ENCODE measurements around the gene TBX4.
A peak's percentile ranks its signal among the peaks of the same experiment; 100 is the strongest.

The TBX4 gene

GRCh38 chr17:61485067-61485775, 33.0 kb downstream of the TBX4 start:
- Histone ChIP-seq H3K27ac (no peak overlapping the region), H3K36me3 (no peaks in the 10 kb centered on the region), H3K27me3 (ENCODE audit: insufficient read depth, low read depth, severe bottlenecking) (no peaks in the 10 kb centered on the region), H3K4me3 (ENCODE audit: low read depth, low read length) (no peak overlapping the region), H3K9me3 (ENCODE audit: severe bottlenecking) (no peaks in the 10 kb centered on the region)
- DNase-seq = no peak
- TF ChIP-seq CTCF (IDR thresholded peaks at IDR 0.05; ENCODE audit: low read depth, low read length) = no peak

GRCh38 chr17:61486135-61487120, 34.2 kb downstream of the TBX4 start:
- Histone ChIP-seq H3K36me3 (no peaks in the 10 kb centered on the region), H3K9me3 (ENCODE audit: severe bottlenecking) (no peaks in the 10 kb centered on the region), H3K27ac (no peak overlapping the region), H3K4me3 (ENCODE audit: low read depth, low read length) (no peak overlapping the region), H3K27me3 (ENCODE audit: insufficient read depth, low read depth, severe bottlenecking) (no peaks in the 10 kb centered on the region)
- TF ChIP-seq CTCF (IDR thresholded peaks at IDR 0.05; ENCODE audit: low read depth, low read length) = no peak
- DNase-seq = peak; percentile 10

- H3K36me3 ChIP-seq = no peaks in the 10 kb centered on the region
- H3K27ac ChIP-seq = no peak overlapping the region
- DNase-seq = peak; percentile 6
- TF ChIP-seq CTCF (IDR thresholded peaks at IDR 0.05; ENCODE audit: low read depth, low read length) = no peak
- H3K27me3 ChIP-seq (ENCODE audit: insufficient read depth, low read depth, severe bottlenecking) = no peaks in the 10 kb centered on the region
- H3K9me3 ChIP-seq (ENCODE audit: severe bottlenecking) = no peaks in the 10 kb centered on the region
- H3K4me3 ChIP-seq (ENCODE audit: low read depth, low read length) = no peak overlapping the region
These were observed 35.2 kb downstream of the TBX4 start for GRCh38 chr17:61487161-61487988.

DNA sequence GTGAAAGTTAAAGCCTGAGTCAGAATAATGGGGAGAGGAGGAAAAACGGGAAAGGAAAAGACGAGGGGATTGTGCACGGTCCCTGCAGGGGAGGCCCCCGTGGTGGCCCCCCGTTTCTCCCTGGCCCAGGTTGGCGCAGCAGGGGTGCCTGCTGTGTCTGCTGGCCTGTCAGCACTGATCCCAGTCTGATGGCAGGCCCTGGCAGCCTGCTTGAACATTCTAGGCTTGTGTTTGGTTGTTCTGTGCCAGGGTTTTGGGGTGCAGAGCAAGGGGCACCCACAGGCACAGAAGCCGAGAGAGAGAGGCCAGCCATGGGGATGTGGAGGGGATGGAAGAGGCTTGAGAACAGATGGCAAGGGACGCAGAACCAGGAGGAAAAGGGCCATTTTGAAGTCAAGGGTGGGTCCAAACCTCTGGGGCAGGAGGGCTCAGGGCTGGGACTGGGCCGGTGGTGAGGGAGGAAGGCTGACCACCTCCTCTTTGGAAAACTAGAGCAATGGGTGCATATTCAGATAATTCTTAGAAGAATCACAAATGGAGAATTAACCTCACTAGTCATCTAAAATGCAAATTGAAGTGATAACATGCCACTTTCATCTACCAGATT, 35.9 kb downstream of the TBX4 start:
- DNase-seq = no peak
- Histone ChIP-seq H3K4me3 (ENCODE audit: low read depth, low read length) (no peak overlapping the region), H3K36me3 (no peaks in the 10 kb centered on the region), H3K27me3 (ENCODE audit: insufficient read depth, low read depth, severe bottlenecking) (no peaks in the 10 kb centered on the region), H3K9me3 (ENCODE audit: severe bottlenecking) (no peaks in the 10 kb centered on the region), H3K27ac (no peak overlapping the region)
- no peak for TF ChIP-seq CTCF (IDR thresholded peaks at IDR 0.05; ENCODE audit: low read depth, low read length)

Data from WERI-Rb-1 (cell line).